ENCODE results near the gene KCNC1.
A peak's percentile ranks its signal among the peaks of the same experiment; 100 is the strongest.

The KCNC1 gene

DNA sequence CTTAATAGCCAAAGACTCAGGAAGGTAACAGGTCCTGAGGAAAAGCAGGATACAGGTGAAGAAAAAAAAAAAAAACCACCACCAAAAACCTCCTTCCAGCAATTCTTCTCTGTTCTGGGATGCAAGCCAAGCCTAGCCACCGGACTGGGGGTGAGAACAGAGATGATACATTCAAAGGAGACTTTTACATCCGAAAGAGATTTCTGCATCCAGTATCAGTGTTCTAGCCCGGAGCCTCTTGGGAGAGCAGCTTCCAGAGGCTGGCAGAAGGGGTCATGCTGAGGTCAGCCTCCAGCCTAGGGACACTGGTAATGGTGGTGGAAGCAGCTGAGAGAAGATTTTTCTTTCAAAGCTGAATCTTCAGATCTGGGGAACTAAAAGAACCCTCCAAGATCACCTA is 76.2 kb downstream of the KCNC1 start:
- no peaks in the 10 kb centered on the region for H3K36me3 ChIP-seq (ENCODE audit: control insufficient read depth, insufficient read depth, low read length)
- no CpG with 5 or more reads among the region's 3 CpGs for WGBS (ENCODE audit: insufficient coverage, insufficient read length)
- H3K27ac ChIP-seq (ENCODE audit: low read length) = no peak overlapping the region
- no peaks in the 10 kb centered on the region for H3K4me1 ChIP-seq (ENCODE audit: control insufficient read depth, insufficient read depth, low read length)
- no peaks in the 10 kb centered on the region for H3K9me3 ChIP-seq (ENCODE audit: control insufficient read depth, insufficient read depth, low read length)
- H3K27me3 ChIP-seq (ENCODE audit: control insufficient read depth, insufficient read depth, low read length) = no peaks in the 10 kb centered on the region
- H3K4me3 ChIP-seq (ENCODE audit: low read length) = no peak overlapping the region
- no peak for DNase-seq (ENCODE audit: low read depth, low spot score)

DNA sequence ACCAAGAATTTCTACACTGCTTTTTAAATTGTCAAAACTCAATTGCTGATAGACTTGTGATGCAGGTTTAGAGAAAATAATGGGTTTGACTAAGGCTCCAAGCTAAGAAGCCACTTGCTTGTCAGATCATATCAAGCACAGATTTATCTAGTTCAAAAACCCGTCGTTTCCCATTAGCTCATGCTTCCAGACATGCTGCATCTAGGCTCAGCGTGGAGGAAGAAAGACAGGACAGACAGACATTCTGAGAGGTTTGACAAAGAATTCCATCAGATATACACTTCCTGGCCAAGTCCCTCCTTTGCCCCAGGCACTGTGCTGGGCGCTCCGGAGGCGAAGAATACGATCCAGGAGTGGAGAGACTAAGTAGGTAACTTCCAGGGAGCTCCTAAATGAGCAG is 76.8 kb downstream of the KCNC1 start:
- no peaks in the 10 kb centered on the region for H3K36me3 ChIP-seq (ENCODE audit: control insufficient read depth, insufficient read depth, low read length)
- no peak overlapping the region for H3K27ac ChIP-seq (ENCODE audit: low read length)
- H3K4me3 ChIP-seq (ENCODE audit: low read length) = no peak overlapping the region
- no peaks in the 10 kb centered on the region for H3K27me3 ChIP-seq (ENCODE audit: control insufficient read depth, insufficient read depth, low read length)
- DNase-seq (ENCODE audit: low read depth, low spot score) = no peak
- no peaks in the 10 kb centered on the region for H3K4me1 ChIP-seq (ENCODE audit: control insufficient read depth, insufficient read depth, low read length)
- no peaks in the 10 kb centered on the region for H3K9me3 ChIP-seq (ENCODE audit: control insufficient read depth, insufficient read depth, low read length)
- no CpG with 5 or more reads among the region's 7 CpGs for WGBS (ENCODE audit: insufficient coverage, insufficient read length)

DNA sequence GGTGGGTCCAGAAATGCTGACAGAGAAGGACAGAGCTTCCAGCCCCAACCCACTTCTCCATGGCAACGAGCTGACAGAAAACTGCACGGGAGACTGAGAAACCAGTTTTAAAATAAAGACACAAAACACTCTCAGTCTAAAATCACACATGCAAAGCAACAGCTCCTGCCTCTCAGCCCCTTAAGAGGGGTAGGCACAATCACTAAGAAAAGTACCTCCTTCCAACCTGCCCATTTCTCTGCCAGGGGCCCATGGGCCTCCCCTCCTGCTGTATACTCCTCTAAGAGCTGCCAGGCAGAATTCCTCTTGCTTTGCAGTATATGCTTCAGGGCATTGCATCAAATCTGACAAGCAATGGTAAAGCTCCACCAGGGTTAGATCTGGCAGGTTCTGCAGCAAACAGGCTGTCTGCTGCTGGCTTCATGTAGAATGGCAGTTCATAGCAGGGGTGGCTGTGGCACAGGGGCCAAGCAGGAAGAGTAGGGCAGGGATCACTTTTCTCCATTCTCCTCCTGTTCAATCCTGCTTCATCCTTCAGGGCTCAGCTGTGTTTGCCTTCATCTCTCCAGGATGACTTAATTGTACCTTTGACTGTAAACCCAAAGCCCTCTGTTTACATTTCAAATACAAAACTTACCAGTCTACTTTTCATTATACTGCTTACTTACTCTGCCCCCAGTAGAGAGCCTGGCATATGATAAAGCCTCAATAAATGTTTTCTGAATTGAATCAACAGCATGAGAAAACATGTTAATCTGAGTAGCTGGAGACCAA is 77.7 kb downstream of the KCNC1 start:
- Histone ChIP-seq H3K27ac (ENCODE audit: low read length) (no peak overlapping the region), H3K9me3 (ENCODE audit: control insufficient read depth, insufficient read depth, low read length) (no peaks in the 10 kb centered on the region), H3K36me3 (ENCODE audit: control insufficient read depth, insufficient read depth, low read length) (no peaks in the 10 kb centered on the region), H3K4me1 (ENCODE audit: control insufficient read depth, insufficient read depth, low read length) (no peaks in the 10 kb centered on the region), H3K27me3 (ENCODE audit: control insufficient read depth, insufficient read depth, low read length) (no peaks in the 10 kb centered on the region), H3K4me3 (ENCODE audit: low read length) (no peak overlapping the region)
- no CpG with 5 or more reads among the region's 2 CpGs for WGBS (ENCODE audit: insufficient coverage, insufficient read length)
- DNase-seq (ENCODE audit: low read depth, low spot score) = no peak

DNA sequence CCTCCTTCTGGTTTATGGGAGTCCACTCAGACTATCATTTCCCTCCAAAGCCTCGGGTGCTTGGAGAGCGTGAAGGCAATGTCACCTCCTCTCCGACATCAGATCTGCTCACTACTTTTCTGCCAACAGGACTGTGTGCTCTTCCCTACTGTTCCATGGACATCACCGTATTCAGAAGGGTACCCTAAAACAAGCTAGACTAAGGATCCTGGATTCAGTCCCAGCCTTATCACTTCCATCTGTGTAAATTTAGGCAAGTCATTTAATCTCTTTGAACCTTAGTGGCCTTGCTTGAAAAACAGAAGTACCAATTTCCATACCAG is 78.2 kb downstream of the KCNC1 start:
- Histone ChIP-seq H3K4me1 (ENCODE audit: control insufficient read depth, insufficient read depth, low read length) (no peaks in the 10 kb centered on the region), H3K4me3 (ENCODE audit: low read length) (no peak overlapping the region), H3K27me3 (ENCODE audit: control insufficient read depth, insufficient read depth, low read length) (no peaks in the 10 kb centered on the region), H3K9me3 (ENCODE audit: control insufficient read depth, insufficient read depth, low read length) (no peaks in the 10 kb centered on the region), H3K27ac (ENCODE audit: low read length) (no peak overlapping the region), H3K36me3 (ENCODE audit: control insufficient read depth, insufficient read depth, low read length) (no peaks in the 10 kb centered on the region)
- DNase-seq (ENCODE audit: low read depth, low spot score) = no peak
- WGBS (ENCODE audit: insufficient coverage, insufficient read length) = no CpG with 5 or more reads among the region's 4 CpGs

DNA sequence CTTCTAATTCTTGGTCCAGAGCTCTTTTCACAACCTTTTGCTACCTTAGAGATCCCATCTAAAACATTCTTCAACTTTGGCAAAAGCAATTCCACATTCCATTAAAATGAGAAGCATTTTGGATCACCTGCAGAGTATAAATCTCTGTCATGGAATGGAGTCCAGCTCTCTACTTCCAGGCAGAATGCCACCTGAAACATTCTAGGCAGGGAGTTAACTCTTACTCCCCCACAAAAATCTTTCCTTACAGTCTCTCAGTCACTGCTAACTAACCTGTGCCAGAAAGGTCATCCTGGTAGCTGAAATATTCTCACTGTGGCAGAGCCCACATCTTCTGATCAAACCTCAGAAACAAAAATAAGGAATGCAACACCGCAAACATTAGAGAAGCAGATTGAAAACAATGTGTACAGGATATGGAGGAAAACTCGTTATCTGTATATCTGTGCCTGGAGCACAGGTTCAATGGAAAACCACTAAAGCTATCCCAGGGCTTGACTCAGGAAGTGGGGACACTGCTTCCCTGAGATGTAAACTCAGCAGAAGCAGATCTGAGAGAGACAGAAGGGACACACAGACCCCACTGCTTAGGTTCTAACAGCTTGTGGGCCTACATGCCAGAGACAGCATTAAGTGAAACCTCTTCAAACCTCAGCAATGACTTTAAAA is 78.9 kb downstream of the KCNC1 start:
- DNase-seq (ENCODE audit: low read depth, low spot score) = no peak
- Histone ChIP-seq H3K9me3 (ENCODE audit: control insufficient read depth, insufficient read depth, low read length) (no peaks in the 10 kb centered on the region), H3K4me3 (ENCODE audit: low read length) (no peak overlapping the region), H3K27me3 (ENCODE audit: control insufficient read depth, insufficient read depth, low read length) (no peaks in the 10 kb centered on the region), H3K27ac (ENCODE audit: low read length) (no peak overlapping the region), H3K36me3 (ENCODE audit: control insufficient read depth, insufficient read depth, low read length) (no peaks in the 10 kb centered on the region), H3K4me1 (ENCODE audit: control insufficient read depth, insufficient read depth, low read length) (no peaks in the 10 kb centered on the region)
- WGBS (ENCODE audit: insufficient coverage, insufficient read length) = no CpG with 5 or more reads among the region's 2 CpGs

DNA sequence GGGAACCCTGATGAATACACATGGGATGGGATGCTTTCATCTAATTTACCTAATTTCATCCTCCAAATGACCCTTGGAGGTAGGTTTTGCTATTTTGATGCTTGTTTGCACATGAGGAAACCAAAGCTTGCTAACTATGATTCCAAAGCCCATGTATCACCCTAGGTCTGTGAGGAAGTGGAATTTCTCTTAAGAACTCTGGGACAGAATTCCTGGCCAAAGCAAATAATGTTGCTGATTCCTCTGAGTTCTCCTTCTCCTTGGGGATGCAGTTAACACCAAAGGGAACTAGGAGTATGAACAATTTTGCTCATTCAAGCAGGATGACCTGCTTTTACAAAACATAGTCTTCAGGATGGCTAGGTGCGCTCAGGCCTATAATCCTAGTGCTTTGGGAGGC is 80.0 kb downstream of the KCNC1 start:
- Histone ChIP-seq H3K36me3 (ENCODE audit: control insufficient read depth, insufficient read depth, low read length) (no peaks in the 10 kb centered on the region), H3K9me3 (ENCODE audit: control insufficient read depth, insufficient read depth, low read length) (no peaks in the 10 kb centered on the region), H3K27me3 (ENCODE audit: control insufficient read depth, insufficient read depth, low read length) (no peaks in the 10 kb centered on the region), H3K4me1 (ENCODE audit: control insufficient read depth, insufficient read depth, low read length) (no peaks in the 10 kb centered on the region), H3K27ac (ENCODE audit: low read length) (no peak overlapping the region), H3K4me3 (ENCODE audit: low read length) (no peak overlapping the region)
- no CpG with 5 or more reads among the region's 1 CpG for whole genome bisulfite sequencing (ENCODE audit: insufficient coverage, insufficient read length)
- no peak for DNase-seq (ENCODE audit: low read depth, low spot score)

DNA sequence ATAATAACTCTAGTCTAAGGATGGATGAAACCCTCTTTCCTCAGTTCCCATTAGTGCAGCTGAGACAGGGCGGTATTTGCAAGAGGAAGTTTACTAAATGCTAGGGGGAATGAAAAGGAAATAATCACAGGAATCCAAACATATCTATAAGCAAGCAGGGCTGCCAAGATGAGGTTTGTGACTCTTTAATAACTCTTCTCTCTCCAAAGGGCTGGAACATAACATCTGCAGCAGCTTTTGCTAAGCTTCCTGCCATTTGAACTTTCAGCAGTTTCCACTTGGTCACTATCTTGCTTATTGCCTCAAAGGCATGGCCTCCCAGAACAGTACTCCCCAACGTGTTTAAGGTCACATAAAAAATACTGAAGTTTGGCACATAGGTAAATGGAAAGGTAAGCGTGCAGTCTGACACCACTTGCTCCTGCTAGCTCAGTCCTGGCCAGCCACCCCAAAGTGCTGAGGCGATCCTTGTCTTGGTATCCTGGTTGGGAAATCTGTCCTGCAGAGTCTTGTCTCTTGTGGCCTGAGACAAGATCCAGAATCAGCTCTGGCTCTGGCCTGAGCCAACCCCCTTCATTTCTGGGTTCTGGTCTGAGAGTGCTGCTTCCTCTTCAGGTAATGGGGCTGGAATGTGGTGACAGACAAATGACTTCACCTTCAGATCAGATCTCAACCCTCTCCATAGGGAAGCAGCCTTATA is 81.8 kb downstream of the KCNC1 start:
- H3K9me3 ChIP-seq (ENCODE audit: control insufficient read depth, insufficient read depth, low read length) = no peaks in the 10 kb centered on the region
- H3K4me3 ChIP-seq (ENCODE audit: low read length) = no peak overlapping the region
- H3K4me1 ChIP-seq (ENCODE audit: control insufficient read depth, insufficient read depth, low read length) = no peaks in the 10 kb centered on the region
- no CpG with 5 or more reads among the region's 4 CpGs for WGBS (ENCODE audit: insufficient coverage, insufficient read length)
- no peak overlapping the region for H3K27ac ChIP-seq (ENCODE audit: low read length)
- no peaks in the 10 kb centered on the region for H3K27me3 ChIP-seq (ENCODE audit: control insufficient read depth, insufficient read depth, low read length)
- H3K36me3 ChIP-seq (ENCODE audit: control insufficient read depth, insufficient read depth, low read length) = no peaks in the 10 kb centered on the region
- no peak for DNase-seq (ENCODE audit: low read depth, low spot score)

DNA sequence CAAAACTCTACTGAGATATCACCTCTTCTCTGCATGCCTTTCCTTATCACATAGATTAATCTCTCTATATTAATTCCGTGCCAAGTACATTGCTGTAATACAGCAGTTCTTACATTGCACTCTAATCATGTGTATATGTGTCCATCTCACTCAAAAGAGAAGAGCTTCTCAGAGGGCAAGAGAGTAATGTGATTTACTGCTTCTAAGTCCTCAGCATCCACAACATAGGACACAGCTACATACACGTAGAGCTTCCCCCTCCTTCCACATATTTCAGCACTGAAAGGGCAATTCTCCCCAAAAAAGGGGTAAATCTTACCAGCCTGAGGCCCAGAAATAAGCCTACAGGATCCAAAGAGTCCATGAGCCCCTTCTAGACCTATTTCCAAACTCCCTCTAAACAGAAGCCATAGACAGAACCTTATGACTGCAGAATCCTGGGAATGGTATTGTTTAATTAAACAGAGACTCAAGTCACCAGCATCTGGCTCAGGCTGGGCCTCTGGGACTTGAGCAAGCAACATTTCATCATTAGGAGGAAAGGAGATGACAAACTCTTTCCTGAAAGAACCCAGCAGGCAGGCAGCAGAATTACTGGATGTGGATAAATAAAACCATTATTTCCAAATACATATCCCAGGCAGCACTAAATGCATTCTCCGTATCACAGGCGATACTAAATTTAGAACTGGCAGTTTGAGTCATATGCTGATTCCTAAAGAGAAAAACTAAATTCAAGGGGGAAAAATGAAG is 87.2 kb downstream of the KCNC1 start:
- no CpG with 5 or more reads among the region's 4 CpGs for WGBS (ENCODE audit: insufficient coverage, insufficient read length)
- Histone ChIP-seq H3K4me1 (ENCODE audit: control insufficient read depth, insufficient read depth, low read length) (no peaks in the 10 kb centered on the region), H3K27ac (ENCODE audit: low read length) (no peak overlapping the region), H3K36me3 (ENCODE audit: control insufficient read depth, insufficient read depth, low read length) (no peaks in the 10 kb centered on the region), H3K9me3 (ENCODE audit: control insufficient read depth, insufficient read depth, low read length) (no peaks in the 10 kb centered on the region), H3K27me3 (ENCODE audit: control insufficient read depth, insufficient read depth, low read length) (no peaks in the 10 kb centered on the region), H3K4me3 (ENCODE audit: low read length) (no peak overlapping the region)
- no peak for DNase-seq (ENCODE audit: low read depth, low spot score)

DNA sequence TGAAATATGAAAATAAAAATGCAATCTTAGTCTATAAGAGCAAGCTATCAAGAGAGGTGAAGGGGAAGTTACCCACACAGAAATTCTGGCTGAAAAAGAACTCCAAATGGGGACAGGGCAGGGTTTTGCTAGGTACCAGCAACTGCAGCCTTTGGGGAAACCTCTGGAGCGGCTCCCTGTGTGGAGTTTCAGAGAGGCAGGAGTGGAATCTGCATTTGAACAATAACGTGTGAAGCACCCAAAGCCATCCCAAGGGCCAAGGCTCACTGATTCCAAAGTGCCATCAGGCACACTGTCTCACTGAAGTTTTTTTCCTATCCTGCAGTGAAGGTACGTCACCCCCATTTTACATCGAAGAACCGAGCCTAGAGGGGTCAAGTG is 87.8 kb downstream of the KCNC1 start:
- Histone ChIP-seq H3K27ac (ENCODE audit: low read length) (no peak overlapping the region), H3K9me3 (ENCODE audit: control insufficient read depth, insufficient read depth, low read length) (no peaks in the 10 kb centered on the region), H3K36me3 (ENCODE audit: control insufficient read depth, insufficient read depth, low read length) (no peaks in the 10 kb centered on the region), H3K27me3 (ENCODE audit: control insufficient read depth, insufficient read depth, low read length) (no peaks in the 10 kb centered on the region), H3K4me1 (ENCODE audit: control insufficient read depth, insufficient read depth, low read length) (no peaks in the 10 kb centered on the region), H3K4me3 (ENCODE audit: low read length) (no peak overlapping the region)
- no peak for DNase-seq (ENCODE audit: low read depth, low spot score)
- no CpG with 5 or more reads among the region's 5 CpGs for WGBS (ENCODE audit: insufficient coverage, insufficient read length)

DNA sequence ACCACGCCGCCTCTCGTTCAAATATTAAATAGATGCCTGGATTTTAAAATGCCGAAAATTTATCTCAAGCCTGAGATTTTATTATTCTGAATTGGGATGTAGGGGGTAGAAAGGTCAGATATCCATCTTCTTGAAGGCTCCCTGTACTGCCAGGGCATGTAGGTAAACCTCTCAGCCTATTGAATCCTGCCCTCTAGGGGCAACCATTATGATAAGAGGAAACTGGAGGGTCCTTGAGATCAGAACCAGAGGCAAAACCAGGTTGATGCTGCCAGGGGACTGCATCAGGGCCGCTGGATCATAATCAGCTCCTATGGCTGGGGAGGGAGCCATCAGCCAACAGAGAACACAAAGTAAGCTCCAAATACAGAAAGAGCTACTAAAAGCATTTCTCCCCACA is 92.4 kb downstream of the KCNC1 start:
- DNase-seq (ENCODE audit: low read depth, low spot score) = peak; percentile 16
- H3K4me3 ChIP-seq (ENCODE audit: low read length) = no peak overlapping the region
- WGBS (ENCODE audit: insufficient coverage, insufficient read length) = no CpG with 5 or more reads among the region's 5 CpGs
- H3K27me3 ChIP-seq (ENCODE audit: control insufficient read depth, insufficient read depth, low read length) = no peaks in the 10 kb centered on the region
- no peaks in the 10 kb centered on the region for H3K36me3 ChIP-seq (ENCODE audit: control insufficient read depth, insufficient read depth, low read length)
- H3K9me3 ChIP-seq (ENCODE audit: control insufficient read depth, insufficient read depth, low read length) = no peaks in the 10 kb centered on the region
- H3K4me1 ChIP-seq (ENCODE audit: control insufficient read depth, insufficient read depth, low read length) = no peaks in the 10 kb centered on the region
- no peak overlapping the region for H3K27ac ChIP-seq (ENCODE audit: low read length)

Data from iPS DF 6.9 (cell line).